ENCODE measurements around the gene JPH4. TPM values are rescaled to one million over a fixed set of nuclear protein-coding genes. Genes with fewer than 3 reads are reported as not detected.

JPH4 gene
- total RNA-seq, 1 donor from 2014 or later: 4.7 TPM

DNA sequence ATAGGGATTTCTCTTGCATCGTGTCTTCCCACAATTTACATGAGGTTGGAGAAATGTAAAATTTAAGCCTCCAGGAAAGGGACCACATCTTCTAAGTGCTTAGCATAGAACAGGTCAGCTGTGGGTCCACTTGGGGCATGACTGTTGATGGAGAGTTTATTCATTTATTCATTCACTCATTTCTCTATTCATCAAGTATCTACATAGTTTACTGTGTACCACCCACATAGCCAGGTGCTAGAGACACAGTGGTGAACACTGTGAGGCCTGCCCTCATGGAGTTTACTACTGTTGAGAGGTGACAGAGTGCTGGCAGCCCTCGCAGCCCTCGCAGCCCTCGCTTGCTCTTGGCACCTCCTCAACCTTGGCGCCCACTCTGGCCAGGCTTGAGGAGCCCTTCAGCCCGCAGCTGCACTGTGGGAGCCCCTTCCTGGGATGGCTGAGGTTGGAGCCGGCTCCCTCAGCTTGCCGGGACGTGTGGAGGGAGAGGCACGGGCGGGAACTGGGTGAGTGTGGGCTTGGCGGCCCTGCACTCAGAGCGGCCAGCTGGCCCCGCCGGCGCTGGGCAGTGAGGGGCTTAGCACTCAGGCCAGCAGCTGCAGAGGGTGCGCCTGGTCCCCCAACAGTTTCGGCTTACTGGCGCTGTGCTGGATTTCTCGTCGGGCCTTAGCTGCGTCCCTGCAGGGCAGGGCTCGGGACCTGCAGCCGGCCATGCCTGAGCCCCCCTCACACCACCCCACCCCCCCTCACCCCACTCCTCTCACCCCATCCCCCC lies 1.7 kb upstream of the JPH4 start:
- Histone ChIP-seq H3K4me1 (peaks cover 3 to 4% of the 10 kb centered on the region in 2 donors), H3K9me3 (no peaks in the 10 kb centered on the region), H3K27me3 (peaks cover 22% of the 10 kb centered on the region), H3K36me3 (no peaks in the 10 kb centered on the region), H3K4me3 (no peak overlapping the region), H3K27ac (no peak overlapping the region)
- DNase-seq (ENCODE audit: low spot score in 2 of 2): no peak
- TF ChIP-seq, protein P1, sequence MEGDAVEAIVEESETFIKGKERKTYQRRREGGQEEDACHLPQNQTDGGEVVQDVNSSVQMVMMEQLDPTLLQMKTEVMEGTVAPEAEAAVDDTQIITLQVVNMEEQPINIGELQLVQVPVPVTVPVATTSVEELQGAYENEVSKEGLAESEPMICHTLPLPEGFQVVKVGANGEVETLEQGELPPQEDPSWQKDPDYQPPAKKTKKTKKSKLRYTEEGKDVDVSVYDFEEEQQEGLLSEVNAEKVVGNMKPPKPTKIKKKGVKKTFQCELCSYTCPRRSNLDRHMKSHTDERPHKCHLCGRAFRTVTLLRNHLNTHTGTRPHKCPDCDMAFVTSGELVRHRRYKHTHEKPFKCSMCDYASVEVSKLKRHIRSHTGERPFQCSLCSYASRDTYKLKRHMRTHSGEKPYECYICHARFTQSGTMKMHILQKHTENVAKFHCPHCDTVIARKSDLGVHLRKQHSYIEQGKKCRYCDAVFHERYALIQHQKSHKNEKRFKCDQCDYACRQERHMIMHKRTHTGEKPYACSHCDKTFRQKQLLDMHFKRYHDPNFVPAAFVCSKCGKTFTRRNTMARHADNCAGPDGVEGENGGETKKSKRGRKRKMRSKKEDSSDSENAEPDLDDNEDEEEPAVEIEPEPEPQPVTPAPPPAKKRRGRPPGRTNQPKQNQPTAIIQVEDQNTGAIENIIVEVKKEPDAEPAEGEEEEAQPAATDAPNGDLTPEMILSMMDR (IDR thresholded peaks at IDR 0.05): no peak
- intact Hi-C loops (cut with DNase I): no loop called here

DNA sequence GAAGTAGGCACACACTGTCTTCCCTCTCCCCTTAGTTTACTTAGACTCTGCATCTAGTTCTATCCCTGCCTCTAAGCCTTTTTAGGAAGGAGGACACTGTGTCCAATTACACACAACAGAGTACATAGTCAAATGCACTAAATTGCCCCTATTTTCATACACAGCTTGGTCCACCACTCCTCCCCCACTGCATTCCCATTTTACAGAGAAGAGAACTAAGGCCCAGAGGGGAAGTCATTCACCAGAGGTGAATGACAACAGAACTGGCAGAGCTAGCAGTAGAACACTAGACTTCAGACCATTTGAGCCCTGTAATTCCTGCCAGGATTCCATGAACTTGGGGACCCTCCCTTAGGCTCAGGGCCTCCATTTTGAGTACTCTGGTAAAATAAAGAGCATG lies 1.1 kb upstream of the JPH4 start:
- peaks cover 3 to 4% of the 10 kb centered on the region in 2 donors for H3K4me1 ChIP-seq
- H3K4me3 ChIP-seq: no peak overlapping the region
- TF ChIP-seq, protein P1 (IDR thresholded peaks at IDR 0.05): no peak
- no peaks in the 10 kb centered on the region for H3K36me3 ChIP-seq
- H3K9me3 ChIP-seq: no peaks in the 10 kb centered on the region
- intact Hi-C loops (cut with DNase I): no loop called here
- no peak overlapping the region for H3K27ac ChIP-seq
- DNase-seq (ENCODE audit: low spot score in 2 of 2): no peak
- peaks cover 23% of the 10 kb centered on the region for H3K27me3 ChIP-seq

DNA sequence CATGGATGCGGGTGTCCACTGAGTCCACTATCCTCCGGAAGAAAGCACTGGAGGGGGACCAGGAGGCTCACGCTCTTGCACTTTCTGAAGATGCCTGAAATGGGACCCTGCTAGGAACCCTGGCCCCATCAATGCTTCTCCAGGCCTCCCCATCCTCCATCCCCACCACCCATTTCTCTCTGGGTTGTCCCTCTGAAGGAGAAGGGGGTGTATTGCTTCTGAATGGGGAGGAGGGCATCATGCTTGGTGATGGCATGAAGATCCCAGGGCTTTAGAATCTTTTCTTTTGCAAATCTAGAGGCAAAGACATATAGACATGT lies 681 bp upstream of the JPH4 start:
- H3K9me3 ChIP-seq: no peaks in the 10 kb centered on the region
- no peak overlapping the region for H3K27ac ChIP-seq
- H3K4me1 ChIP-seq: peaks cover 3 to 4% of the 10 kb centered on the region in 2 donors
- intact Hi-C loops (cut with DNase I): no loop called here
- no peaks in the 10 kb centered on the region for H3K36me3 ChIP-seq
- no peak for DNase-seq (ENCODE audit: low spot score in 2 of 2)
- TF ChIP-seq, protein P1 (IDR thresholded peaks at IDR 0.05): no peak
- H3K27me3 ChIP-seq: peaks cover 26% of the 10 kb centered on the region
- no peak overlapping the region for H3K4me3 ChIP-seq

DNA sequence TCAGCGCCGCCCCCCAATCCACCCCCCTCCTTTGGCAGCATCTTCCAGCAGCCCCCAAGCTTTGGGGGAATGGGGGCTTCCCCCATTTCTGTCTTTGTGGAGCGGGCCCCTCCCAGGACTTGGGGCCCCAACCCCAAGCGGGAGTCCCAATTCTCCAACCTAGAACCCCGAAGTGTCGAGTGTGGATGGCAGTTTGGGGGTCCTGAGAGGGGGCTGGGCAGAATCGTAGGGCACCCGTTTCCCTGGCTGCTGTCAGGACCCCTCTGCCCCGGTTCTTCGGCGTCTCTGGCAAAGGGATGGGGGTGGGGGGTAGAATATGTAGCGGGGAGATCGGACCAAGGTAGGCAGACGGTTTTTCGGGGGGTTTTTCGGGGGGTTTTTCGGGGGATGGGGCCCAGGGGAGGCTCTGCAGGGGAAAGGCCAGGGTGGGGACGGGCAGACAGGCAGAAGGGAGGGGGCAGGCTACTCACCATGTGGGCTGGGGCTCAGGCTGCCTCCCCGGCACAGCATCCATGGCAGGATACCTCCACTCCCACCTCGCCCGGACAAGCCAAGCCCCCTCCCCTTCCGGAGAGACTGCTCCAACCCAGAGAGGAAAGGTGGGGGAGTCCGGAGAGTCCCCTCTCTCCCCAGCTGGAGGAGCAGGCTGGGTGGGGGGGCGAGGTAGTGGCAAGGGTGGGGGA lies 739 bp downstream of the JPH4 start:
- Histone ChIP-seq H3K27ac (no peak overlapping the region), H3K27me3 (peaks cover 26% of the 10 kb centered on the region), H3K9me3 (no peaks in the 10 kb centered on the region), H3K36me3 (no peaks in the 10 kb centered on the region), H3K4me1 (peaks cover 3 to 4% of the 10 kb centered on the region in 2 donors), H3K4me3 (peak overlapping the region in 1 of 2 donors; percentile 3)
- intact Hi-C loops (cut with DNase I): no loop called here
- DNase-seq (ENCODE audit: low spot score in 2 of 2): no peak
- TF ChIP-seq, protein P1 (IDR thresholded peaks at IDR 0.05): no peak

DNA sequence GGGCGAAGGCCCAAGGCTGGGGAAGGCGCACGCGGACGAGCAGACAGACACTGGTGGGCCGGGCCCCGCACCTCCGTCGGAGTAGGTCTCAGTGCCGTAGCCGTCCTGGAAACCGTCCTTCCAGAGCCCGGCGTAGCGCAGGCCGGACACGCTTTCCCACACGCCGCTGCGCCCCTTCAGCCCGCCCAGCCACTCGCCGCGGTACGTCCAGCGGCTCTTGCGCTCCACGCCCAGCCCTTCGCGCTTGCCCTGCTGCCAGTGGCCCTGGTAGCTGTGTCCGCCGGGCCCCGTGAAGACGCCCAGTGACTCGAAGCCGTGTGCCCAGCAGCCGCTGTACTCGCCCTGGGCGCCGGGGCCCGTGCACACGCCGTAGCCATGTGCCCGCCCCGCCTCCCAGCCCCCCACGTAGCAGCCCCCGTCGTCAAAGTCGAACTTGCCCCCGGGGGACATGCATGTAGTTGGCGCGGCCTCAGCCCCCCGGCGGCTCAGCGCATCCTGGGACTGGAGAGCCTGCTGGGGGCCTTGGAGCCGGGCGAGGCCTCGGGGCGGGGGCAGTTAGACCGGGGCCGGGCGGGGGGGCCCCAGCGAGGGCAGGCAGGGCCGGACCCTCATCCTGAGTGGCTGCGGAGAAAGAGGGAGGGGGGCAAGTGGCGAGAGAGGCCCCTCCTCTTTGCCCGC lies 1.4 kb downstream of the JPH4 start:
- no peaks in the 10 kb centered on the region for H3K9me3 ChIP-seq
- intact Hi-C loops (cut with DNase I): no loop called here
- TF ChIP-seq, protein P1 (IDR thresholded peaks at IDR 0.05): no peak
- peaks cover 3 to 4% of the 10 kb centered on the region in 2 donors for H3K4me1 ChIP-seq
- peaks cover 26% of the 10 kb centered on the region for H3K27me3 ChIP-seq
- H3K36me3 ChIP-seq: no peaks in the 10 kb centered on the region
- H3K4me3 ChIP-seq: peak overlapping the region; percentile 11 to 55
- DNase-seq (ENCODE audit: low spot score in 2 of 2): no peak
- no peak overlapping the region for H3K27ac ChIP-seq
